Nephron progenitor cell (in vitro differentiated cells): ENCODE results near the gene HHATL.

Source experiments
- DNase-seq: peaks from one replicate; pipeline ENCODE4 v3.0.0; 2021
- H3K27ac Mint-ChIP-seq: 2 replicates; pipeline ENCODE4 v1.8.0; 2021; ENCODE audit warnings: mild to moderate bottlenecking, moderate library complexity, mixed read lengths
- H3K27me3 Mint-ChIP-seq: 2 replicates; pipeline ENCODE4 v1.8.0; 2021; ENCODE audit warnings: mild to moderate bottlenecking, low read depth, mixed read lengths; ENCODE audit not compliant: poor library complexity
- H3K36me3 Mint-ChIP-seq: 2 replicates; pipeline ENCODE4 v1.8.0; 2021; ENCODE audit warnings: low read depth, mixed read lengths
- H3K4me1 Mint-ChIP-seq: 2 replicates; pipeline ENCODE4 v1.8.0; 2021; ENCODE audit warnings: mixed read lengths
- H3K4me3 Mint-ChIP-seq: 2 replicates; pipeline ENCODE4 v1.8.0; 2021; ENCODE audit warnings: mild to moderate bottlenecking, moderate library complexity, mixed read lengths
- H3K9me3 Mint-ChIP-seq: 2 replicates; pipeline ENCODE4 v1.8.0; 2021; ENCODE audit warnings: mild to moderate bottlenecking, moderate library complexity, mixed read lengths
- TF ChIP-seq, protein P1 (sequence below): fragments of 200-600 bp; sonication (generic); IDR thresholded peaks from 2 replicates; pipeline ENCODE4 v1.5.0; 2021; ENCODE audit warnings: antibody characterized with exemption

The HHATL gene

DNA sequence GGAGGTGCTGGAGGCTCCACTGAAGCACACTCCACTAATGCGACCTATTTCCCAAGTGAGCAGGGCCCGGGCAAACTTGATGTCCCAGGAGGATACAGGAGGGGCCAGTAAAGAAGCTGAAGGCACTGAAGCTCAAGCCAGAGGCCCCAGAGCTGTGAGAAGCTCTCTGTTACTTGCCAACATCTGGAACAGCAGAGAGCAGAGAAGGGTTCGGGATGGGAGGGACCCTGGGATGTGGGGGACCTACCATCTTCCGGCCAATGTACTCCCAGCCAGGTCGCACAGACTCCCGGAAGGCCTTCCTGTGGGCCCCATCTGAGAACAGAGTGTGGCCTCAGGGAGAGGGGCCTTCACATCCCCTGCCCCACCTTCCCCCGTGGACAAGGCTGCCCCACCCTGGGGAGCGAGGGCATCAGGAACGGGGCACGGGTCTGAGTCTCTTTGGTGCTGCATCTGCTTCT is 3.1 kb downstream of the HHATL start:
- Mint-ChIP-seq H3K27ac (no peak overlapping the region), H3K36me3 (no peaks in the 10 kb centered on the region), H3K27me3 (peaks cover 10% of the 10 kb centered on the region), H3K4me3 (no peak overlapping the region), H3K9me3 (no peaks in the 10 kb centered on the region), H3K4me1 (peaks cover 6% of the 10 kb centered on the region)
- DNase-seq: no peak
- TF ChIP-seq, protein P1, sequence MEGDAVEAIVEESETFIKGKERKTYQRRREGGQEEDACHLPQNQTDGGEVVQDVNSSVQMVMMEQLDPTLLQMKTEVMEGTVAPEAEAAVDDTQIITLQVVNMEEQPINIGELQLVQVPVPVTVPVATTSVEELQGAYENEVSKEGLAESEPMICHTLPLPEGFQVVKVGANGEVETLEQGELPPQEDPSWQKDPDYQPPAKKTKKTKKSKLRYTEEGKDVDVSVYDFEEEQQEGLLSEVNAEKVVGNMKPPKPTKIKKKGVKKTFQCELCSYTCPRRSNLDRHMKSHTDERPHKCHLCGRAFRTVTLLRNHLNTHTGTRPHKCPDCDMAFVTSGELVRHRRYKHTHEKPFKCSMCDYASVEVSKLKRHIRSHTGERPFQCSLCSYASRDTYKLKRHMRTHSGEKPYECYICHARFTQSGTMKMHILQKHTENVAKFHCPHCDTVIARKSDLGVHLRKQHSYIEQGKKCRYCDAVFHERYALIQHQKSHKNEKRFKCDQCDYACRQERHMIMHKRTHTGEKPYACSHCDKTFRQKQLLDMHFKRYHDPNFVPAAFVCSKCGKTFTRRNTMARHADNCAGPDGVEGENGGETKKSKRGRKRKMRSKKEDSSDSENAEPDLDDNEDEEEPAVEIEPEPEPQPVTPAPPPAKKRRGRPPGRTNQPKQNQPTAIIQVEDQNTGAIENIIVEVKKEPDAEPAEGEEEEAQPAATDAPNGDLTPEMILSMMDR: no peak

DNA sequence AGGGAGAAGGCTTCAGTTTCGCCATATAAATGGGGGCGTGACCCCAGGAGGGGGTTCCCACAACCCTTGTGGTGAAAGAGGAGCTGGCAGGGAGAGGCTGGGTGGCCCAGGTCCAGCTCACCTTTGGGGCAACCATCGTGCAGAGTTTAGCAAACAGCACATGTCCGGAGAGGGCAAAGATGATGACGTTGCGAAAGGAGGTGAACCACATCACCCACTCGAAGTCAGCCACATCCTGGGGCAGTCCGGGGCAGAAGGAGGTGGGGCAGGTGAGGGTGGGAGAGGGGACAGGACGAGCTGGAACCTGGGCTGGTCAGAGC is 3.7 kb downstream of the HHATL start:
- H3K36me3 Mint-ChIP-seq: no peaks in the 10 kb centered on the region
- no peaks in the 10 kb centered on the region for H3K9me3 Mint-ChIP-seq
- no peak for DNase-seq
- H3K27me3 Mint-ChIP-seq: peaks cover 10% of the 10 kb centered on the region
- H3K4me1 Mint-ChIP-seq: peaks cover 6% of the 10 kb centered on the region
- TF ChIP-seq, protein P1: no peak
- H3K4me3 Mint-ChIP-seq: no peak overlapping the region
- no peak overlapping the region for H3K27ac Mint-ChIP-seq

DNA sequence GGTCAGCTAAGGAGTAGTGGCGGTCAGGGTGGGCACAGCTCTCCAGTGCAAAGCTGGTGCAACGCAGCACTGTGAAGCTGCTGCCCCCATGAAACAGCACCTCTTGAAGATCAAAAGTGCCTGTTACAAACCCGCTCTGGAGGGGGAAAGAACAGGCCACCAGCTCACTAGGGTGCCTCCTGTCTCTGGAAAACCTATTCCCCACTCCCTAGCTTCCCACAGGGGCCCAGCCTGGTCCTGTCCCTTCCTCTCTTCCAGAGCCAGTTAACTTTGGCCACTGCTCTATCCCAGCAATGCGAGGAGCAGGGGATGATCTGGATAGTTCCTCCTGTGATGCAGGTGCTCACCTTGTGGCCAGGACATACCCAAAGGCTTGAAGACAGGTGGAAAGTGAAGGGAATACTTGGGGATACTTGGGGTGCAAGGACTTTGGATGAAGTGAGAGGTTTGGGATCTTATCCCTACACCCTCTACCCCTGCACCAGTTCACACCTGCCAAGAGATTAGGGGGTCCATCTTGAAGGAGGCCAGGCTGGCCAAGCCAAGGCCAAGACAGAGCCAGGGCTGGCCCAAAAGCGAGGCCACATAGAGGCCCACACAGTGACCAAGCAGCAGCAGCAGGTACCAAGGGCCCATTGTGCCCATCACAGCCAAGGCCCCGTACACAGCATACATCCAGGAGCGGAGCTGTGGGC is 4.2 kb downstream of the HHATL start:
- DNase-seq: no peak
- Mint-ChIP-seq H3K4me3 (no peak overlapping the region), H3K9me3 (no peaks in the 10 kb centered on the region), H3K27ac (no peak overlapping the region), H3K4me1 (peaks cover 6% of the 10 kb centered on the region), H3K36me3 (no peaks in the 10 kb centered on the region), H3K27me3 (peaks cover 10% of the 10 kb centered on the region)
- TF ChIP-seq, protein P1: no peak

DNA sequence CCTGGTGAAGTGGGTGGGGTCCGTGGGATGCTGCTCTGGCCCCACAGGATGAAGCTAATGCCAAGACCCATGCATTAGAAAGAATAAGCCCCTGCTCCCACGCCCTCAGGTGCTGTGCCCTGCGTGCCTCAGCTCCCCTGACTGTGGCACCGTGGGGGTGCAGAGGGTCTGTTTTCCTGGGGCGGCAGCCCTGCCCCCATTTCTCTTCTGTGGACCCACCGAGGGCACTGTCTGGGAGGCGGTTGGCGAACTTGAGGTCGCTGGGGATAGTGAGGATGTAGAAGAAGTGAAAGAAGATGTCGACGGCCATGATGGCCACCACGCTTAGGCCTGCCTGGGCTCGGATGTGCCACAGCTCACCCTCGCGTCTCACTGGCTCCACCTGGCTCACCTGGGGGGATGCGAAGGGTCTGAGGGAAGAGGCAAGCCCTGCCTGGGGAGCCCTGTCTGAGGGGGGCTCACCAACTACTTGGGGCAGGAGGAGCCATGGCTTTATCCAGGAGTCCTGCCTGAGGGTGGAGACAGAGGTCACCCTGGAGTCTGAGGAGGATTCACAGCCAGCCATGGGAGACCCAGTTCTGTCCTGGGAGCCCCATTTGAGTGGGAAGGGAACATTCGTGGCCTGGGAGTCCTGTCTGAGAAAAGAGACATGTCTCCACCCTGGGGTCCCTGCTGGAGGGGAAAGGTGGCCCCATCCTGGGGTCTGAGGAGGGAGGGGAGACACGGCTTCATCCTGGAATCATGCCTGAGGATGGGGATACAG is 5.1 kb downstream of the HHATL start:
- TF ChIP-seq, protein P1: no peak
- Mint-ChIP-seq H3K4me1 (no peaks in the 10 kb centered on the region), H3K27me3 (peaks cover 11% of the 10 kb centered on the region), H3K27ac (no peak overlapping the region), H3K36me3 (no peaks in the 10 kb centered on the region), H3K9me3 (no peaks in the 10 kb centered on the region), H3K4me3 (no peak overlapping the region)
- DNase-seq: no peak

DNA sequence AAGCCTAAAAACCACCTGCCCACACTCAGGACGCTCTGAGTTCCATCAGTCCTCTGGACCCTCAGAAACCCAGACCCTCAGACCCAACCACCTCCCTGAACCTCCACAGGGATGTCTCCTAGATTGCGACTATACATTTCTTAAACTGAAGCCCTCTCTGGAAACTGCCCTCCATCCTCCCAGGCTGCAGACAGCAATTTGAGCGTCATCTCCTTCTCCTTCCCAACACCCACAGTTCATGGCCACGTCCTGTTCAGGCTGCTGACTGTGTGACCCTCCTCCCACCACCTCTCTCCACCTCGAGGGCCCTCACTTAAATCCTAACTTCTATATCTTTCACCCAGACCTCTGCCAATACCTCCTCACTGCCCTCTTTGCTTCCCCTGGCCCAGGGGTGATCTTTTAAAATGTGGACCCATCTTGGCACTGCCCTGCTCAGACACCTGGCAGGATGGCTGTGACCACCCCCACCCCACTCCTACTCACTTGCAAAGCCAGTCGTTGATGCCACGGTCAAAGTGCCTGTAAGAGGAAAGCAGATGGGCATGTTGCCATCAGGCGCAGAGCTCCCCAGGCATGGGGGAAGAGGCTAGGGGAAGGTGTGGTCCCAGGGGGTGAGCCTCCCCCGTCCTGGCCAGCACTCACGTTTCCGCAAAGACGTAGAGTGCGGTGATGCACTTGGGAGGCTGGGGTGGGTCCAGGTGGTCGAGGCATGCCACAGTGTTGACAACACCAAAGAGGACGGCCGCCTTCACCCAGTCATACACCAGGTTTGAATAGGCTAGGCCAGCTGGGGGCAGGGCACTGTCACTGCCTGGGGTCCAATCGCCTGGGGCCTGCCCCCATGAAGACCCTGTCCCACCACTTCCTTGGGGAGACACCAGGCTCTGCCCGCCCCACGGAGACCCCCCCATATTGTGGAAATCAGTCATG is 6.0 kb downstream of the HHATL start:
- no peaks in the 10 kb centered on the region for H3K36me3 Mint-ChIP-seq
- no peak for DNase-seq
- no peaks in the 10 kb centered on the region for H3K9me3 Mint-ChIP-seq
- H3K27ac Mint-ChIP-seq: no peak overlapping the region
- TF ChIP-seq, protein P1: no peak
- H3K4me3 Mint-ChIP-seq: no peak overlapping the region
- H3K4me1 Mint-ChIP-seq: no peaks in the 10 kb centered on the region
- H3K27me3 Mint-ChIP-seq: peaks cover 15% of the 10 kb centered on the region
